ENCODE results near the gene NPPC.
"Not testable (repeated sequence)": the region's sequence is repeated elsewhere in the genome, so short reads cannot be mapped to it uniquely, and the experiment has no call there.

Gene NPPC

DNA sequence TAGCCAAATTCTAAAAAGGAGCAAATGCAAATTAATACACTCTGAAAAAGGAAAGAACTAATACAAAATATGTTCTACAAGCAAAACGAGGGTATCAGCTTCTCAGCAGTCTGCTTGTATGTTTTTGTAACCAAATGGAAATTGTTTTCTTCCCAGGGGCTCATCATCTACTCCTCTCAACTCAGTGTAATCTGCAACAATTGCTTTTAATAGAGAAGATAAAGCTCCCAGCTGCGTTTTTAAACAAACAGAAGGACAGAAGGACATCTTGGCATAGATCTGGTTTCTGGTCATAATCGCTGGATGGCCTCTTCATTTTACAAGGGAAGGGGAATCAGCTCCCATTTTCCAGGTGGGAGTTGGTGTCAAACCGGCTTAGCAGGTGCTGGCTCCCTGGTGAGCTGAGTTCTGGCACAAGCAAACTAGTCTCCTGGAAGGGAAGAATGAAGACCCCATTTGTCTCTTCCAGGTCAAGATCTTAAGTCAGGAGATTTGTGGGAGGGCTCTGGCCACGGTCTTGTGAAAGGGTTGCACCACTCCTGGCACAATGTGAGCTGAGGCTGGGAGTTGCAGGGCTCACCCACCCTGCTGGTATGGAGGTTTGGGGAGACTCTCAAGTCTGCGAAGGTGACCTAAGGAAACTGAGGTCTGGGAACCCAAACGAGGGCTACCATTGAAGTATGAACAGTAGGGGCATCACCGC lies 41.6 kb downstream of the NPPC start:
- no peak for DNase-seq

DNA sequence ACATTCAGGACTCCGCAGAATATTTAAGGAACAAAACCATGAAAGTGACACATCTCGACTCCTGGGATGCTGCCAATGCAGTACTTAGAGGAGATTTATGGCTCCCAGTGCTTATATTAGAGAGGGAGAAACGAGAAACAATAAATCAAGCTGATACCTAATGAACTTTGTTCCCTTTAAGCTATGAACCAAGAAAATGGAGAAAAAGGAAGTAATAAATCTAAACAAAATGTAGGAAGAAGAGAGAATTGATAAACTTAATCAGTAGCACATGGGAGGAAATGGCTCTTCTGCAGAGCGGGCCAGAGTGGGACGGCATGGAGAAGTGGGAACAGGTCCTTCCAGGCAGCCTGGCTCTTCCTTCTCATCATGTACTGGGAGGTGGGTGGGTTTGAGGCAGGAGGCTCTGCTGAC lies 42.7 kb downstream of the NPPC start:
- no peak for DNase-seq

DNA sequence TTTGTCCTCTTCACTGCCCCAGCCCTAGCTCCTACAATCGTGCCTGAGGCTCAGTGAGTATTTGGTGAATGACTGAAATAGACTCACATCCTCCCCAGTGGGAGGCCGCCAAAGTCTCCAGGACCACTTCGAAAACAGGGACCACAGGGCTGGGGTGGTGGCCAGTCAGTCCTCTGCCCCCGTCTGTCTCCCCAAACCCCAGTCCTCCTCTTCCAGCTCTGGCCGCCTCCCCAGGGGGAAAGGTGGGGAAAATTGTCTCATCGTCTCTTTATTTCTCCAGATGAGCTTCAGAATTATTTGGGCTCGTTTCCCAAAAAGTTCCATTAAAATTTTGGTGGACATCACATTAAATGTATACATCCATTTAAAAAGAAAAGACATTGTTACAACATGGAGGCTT lies 43.5 kb downstream of the NPPC start:
- DNase-seq = no peak

DNA sequence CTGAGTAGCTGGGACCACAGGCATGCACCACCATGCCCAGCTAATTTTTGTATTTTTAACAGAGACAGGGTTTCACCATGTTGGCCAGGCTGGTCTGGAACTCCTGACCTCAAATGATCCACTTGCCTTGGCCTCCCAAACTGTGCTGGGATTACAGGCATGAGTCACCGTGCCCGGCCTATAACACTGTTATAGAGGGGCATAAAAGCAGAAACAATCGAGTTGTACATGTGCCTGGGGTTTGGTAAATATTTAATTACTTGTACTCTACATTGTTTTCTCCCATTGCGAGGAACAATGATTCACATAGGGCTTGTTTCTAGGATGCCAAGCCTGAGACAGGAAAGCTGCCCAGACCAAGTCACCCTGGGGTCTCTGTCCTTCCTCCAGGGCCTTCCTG lies 45.8 kb downstream of the NPPC start:
- DNase-seq = not testable (repeated sequence)

DNA sequence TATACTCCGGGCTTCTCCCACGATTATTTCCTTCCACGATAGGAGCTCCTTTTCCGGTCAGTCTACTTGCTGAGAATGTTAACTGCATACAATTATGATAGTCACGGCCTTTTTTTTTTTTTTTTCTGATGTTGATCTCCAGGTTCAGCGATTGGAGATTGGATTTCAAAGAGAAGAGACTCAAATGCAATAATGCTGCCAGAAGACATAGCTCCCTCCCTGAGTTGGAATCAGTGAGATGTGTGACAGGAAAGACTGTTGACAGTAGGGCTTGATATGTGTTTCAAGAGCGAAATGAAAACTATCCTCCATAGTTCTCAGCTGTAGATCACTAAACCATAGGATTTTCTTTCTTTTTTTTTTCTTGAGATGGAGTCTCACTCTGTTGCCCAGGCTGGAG lies 47.0 kb downstream of the NPPC start:
- DNase-seq = no peak

DNA sequence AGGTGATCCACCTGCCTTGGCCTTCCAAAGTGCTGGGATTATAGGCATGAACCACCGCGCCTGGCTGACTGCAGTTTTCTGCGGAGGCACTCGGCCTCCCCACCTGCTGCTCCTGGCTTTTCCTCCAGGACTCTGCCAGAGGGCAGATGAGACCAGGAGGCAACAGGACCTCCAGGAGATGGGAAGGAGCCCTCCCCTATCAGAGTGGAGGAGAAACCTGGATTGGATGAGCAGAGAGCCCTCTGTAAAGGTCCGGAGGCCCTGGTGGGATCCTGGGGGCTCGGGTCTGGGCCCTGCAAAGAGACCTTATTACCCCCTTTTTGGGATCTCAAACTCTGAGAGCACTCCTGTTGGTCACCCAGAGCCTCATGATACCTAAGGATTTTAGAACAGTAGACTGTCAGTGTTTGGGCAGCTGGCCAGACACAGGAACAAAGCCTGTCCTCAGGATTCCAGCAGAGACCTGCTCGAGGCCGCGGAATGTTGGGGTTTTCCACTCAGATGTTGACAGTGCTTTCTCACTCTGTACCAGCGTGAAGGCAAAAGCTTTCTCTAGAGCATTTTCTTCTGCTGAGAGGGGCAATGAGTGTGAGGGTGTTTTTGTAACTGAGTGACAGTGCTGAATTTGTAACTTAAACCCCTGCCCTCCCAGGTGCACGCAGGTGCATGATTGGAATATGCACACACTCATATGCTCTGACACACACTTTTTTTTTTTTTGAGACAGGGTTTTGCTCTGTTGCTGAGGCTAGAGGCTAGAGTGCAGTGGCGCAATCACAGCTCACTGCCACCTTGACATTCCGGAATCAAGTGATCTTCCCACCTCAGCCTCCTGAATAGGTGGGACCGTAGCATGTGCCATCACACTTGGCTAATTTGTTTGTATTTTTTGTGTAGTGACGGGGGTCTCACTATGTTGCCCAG lies 48.4 kb downstream of the NPPC start:
- DNase-seq = no peak

DNA sequence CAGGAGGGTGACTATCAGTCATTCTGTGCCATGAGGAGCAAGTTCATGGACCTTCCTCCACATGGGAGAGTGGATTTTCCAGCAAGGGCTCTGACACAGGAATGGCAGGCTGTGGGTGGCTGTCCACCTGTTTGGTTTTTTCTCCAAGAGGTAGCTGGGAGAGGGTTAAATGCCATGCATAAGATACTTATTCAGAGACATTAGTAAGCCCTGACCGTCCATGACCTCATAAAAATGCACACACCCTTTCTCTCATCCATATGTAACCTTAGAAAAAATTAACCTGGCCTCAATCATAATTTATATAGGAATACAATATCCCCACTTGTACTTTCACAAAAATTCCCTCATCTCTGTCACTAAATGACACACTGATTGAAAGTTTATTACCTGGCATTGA lies 51.3 kb downstream of the NPPC start:
- DNase-seq = no peak
